Pulmonary artery endothelial cell (primary cell): ENCODE measurements around the gene ZMIZ1. TPM values are rescaled to one million over a fixed set of nuclear protein-coding genes. Genes with fewer than 3 reads are reported as not detected.

Experiments used
- DNase-seq: peaks from one replicate; pipeline ENCODE4 v3.0.0-alpha.2; 2011; ENCODE audit warnings: low read depth, low spot score
- total RNA-seq: library from RNA; depleted of rRNA; stranded (reverse); fragments of >200 nt; gene quantifications from 2 replicates; pipeline ENCODE4 v1.2.3, GENCODE V29; 2014

Gene ZMIZ1
- total RNA-seq, 1 donor from 2014 or later = 9.3 TPM

GRCh38 chr10:79137300-79137756 is 68.6 kb downstream of the ZMIZ1 start:
- DNase-seq = no peak

GRCh38 chr10:79137826-79138225 is 69.1 kb downstream of the ZMIZ1 start:
- DNase-seq = no peak

- DNase-seq = no peak
Measured at GRCh38 chr10:79138449-79139123, 69.8 kb downstream of the ZMIZ1 start.

GRCh38 chr10:79139124-79139835 is 70.5 kb downstream of the ZMIZ1 start:
- DNase-seq = no peak

GRCh38 chr10:79140085-79140793 is 71.5 kb downstream of the ZMIZ1 start:
- DNase-seq = no peak

GRCh38 chr10:79140855-79141254 is 72.1 kb downstream of the ZMIZ1 start:
- no peak for DNase-seq

- no peak for DNase-seq
Measured at GRCh38 chr10:79142064-79142491, 73.3 kb downstream of the ZMIZ1 start.

GRCh38 chr10:79142522-79143309 is 74.0 kb downstream of the ZMIZ1 start:
- no peak for DNase-seq

- no peak for DNase-seq
Measured at GRCh38 chr10:79143879-79144278, 75.1 kb downstream of the ZMIZ1 start.

- DNase-seq = no peak
Measured at GRCh38 chr10:79144351-79145173, 75.8 kb downstream of the ZMIZ1 start.

GRCh38 chr10:79145174-79145483 is 76.4 kb downstream of the ZMIZ1 start:
- DNase-seq = no peak

- DNase-seq = no peak
Measured at GRCh38 chr10:79145517-79146470, 77.0 kb downstream of the ZMIZ1 start.

- no peak for DNase-seq
Measured at GRCh38 chr10:79146611-79147130, 77.9 kb downstream of the ZMIZ1 start.

GRCh38 chr10:79147306-79147705 is 78.5 kb downstream of the ZMIZ1 start:
- DNase-seq = no peak

- DNase-seq = no peak
Measured at GRCh38 chr10:79147796-79148451, 79.2 kb downstream of the ZMIZ1 start.

GRCh38 chr10:79148452-79149344 is 79.9 kb downstream of the ZMIZ1 start:
- peak; percentile 55 for DNase-seq

GRCh38 chr10:79149345-79149661 is 80.5 kb downstream of the ZMIZ1 start:
- DNase-seq = no peak
